Jurkat, Clone E6-1 (cell line): ENCODE data around the gene UBE2E1.

Source experiments
- DNase-seq: peaks from one replicate; pipeline ENCODE4 v3.0.0-alpha.2; 2011; ENCODE audit warnings: low read depth, low spot score
- H3K4me3 ChIP-seq: 2 replicates; pipeline ENCODE4 v1.5.1; 2011; ENCODE audit warnings: mild to moderate bottlenecking, low read length, control low read depth, moderate library complexity

The UBE2E1 gene

DNA sequence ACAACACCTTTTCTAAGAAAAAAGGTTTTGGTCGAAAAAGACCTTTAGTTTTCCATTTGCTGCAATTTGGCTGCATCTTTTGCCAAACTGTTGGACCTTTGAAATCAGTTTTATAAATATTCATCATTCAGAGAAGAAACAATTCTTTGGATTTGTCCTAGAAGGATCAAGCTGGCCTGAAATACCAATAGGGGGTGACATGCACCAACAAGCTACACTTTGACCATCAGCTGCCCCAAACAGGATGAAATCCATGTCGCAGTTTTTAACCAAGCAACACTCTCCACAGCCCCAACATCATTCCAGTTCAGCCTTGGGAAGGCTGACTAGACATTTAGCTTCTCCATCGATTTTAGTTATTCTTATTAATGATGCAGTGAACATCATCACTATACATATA lies 121.0 kb downstream of the UBE2E1 start:
- H3K4me3 ChIP-seq = no peak overlapping the region
- DNase-seq = no peak

DNA sequence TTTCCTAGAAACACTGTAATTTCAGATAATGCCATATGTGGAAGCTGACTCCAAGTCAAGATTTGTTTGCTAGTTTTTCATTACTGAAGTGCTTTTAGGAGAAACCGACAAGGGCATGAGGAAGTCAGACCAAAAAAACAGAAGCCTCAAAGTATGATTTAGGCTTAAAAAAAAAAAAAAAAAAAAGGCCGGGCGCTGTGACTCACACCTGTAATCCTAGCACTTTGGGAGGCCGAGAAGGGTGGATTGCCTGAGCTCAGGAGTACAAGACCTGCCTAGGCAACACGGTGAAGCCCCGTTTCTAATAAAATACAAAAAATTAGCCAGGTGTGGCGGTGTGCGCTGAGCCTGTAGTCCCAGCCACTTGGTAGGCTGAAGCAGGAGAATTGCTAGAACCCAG lies 122.8 kb downstream of the UBE2E1 start:
- H3K4me3 ChIP-seq = no peak overlapping the region
- no peak for DNase-seq

DNA sequence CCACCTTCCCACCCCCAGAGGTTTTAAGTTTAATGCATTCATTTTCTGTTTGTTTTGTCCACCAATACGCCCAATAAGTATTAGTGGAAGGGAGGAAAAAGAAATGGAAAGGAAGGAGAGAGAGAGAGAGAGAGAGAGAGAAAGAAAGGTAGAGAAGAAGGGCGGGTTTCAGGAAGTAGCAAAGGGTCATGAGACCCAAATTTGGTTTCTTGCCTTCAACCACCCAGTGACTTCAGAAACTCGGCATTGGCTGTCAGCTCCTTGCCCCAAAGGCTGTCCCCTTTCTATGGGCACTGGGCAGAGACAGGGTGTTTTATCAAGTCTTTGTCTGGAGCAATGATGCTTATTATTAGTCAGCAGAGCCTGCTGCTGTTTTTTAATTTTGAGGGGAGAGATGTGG lies 125.8 kb downstream of the UBE2E1 start:
- DNase-seq = no peak
- H3K4me3 ChIP-seq = no peak overlapping the region

DNA sequence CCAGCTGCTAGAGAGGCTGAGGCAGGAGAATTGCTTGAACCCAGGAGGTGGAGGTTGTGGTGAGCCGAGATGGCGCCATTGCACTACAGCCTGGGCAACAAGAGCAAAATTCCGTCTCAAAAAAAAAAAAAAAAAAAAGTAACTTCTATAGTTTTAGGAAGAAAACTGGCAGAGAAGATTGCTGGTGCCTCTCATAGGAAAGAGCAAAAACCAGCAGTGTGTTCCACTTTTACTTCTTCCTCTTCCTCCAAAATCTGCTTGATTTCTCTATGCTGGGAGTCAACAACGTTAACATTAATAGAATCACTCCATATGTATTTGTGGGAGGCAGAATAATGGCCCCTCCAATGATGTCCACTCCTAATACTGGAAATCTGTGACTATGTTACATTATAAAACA lies 126.8 kb downstream of the UBE2E1 start:
- no peak for DNase-seq
- H3K4me3 ChIP-seq = no peak overlapping the region

DNA sequence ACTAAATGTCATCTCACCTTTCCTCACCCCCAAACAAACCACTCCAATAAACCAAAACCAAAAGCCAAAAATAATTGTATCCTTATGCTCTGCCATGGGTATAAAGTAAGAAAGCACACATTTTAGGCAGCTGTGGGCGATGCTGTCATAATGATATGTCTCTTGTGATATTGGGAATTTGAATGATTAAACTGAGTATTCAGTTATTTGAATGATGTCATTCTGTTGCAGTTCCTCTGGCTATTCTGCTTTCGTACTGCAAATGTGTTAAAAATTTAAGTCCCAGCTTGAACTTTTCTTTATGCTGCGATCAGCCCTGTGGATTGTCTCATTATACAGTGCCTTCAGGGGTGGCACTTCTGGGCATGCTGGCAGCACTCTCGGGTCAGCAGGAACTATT lies 128.5 kb downstream of the UBE2E1 start:
- H3K4me3 ChIP-seq = no peak overlapping the region
- no peak for DNase-seq

DNA sequence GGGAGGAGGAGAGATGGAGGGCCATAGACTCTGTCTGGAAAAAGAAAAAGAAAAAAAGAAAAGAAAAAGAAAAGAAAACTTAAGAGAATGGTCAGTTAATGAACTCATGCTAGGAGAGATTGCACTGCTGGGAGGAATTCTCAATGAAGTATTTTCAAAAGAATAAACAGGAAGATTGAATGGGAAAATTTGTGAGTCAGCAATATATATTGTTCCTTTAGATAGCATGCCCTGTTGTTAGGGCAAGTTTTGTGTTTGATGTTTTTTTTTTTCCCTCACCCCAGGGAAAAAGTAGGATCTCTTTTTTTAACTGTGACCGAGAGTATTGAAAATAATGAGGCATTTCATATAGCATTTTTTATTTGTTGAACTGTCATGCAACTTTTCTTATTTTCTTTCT lies 131.5 kb downstream of the UBE2E1 start:
- no peak for DNase-seq
- H3K4me3 ChIP-seq = no peak overlapping the region

DNA sequence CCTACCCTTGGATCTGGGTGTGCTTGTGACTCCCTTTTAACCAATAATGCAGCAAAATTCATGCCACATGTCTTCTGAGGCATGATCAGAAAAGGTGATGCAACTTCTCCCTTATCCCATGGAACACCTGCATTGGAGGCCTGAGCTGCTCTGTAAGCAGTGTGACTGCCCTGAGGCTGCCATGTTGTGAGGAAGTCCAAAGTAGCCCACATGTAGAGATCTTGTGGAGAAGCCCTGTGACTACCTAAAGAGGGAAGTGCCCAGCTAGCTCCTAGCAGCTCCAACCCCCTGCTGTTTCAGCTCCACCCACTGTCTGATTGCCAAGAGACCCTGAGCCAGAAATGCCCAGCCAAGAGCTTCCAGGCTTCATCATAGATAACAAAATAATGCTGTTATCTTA lies 132.9 kb downstream of the UBE2E1 start:
- DNase-seq = no peak
- no peak overlapping the region for H3K4me3 ChIP-seq

DNA sequence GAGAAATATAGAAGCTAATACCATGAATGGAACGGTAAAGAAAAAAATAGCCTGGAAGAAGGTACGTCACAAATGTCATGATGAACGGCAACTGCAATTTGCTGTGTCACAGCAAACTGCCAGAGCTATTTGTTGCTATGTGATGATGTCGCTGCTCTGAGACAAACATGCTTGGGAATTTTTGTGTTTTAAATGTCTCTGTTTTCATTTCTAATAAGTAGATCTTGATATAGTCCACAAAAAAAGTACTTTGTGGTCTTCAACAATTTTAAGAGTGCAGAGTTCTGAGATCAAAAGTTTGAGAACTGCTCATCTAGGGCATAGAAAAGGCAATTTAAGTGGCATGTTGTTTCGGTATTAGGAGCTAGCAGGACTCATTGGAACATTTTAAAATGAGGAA lies 135.0 kb downstream of the UBE2E1 start:
- H3K4me3 ChIP-seq = no peak overlapping the region
- DNase-seq = no peak
